Nephron progenitor cell (in vitro differentiated cells): ENCODE measurements around the gene RAN.
A peak's percentile ranks its signal among the peaks of the same experiment; 100 is the strongest.

Source experiments
- DNase-seq: peaks from one replicate; pipeline ENCODE4 v3.0.0; 2021
- H3K27ac Mint-ChIP-seq: 2 replicates; pipeline ENCODE4 v1.8.0; 2021; ENCODE audit warnings: mild to moderate bottlenecking, moderate library complexity, mixed read lengths
- H3K27me3 Mint-ChIP-seq: 2 replicates; pipeline ENCODE4 v1.8.0; 2021; ENCODE audit warnings: mild to moderate bottlenecking, low read depth, mixed read lengths; ENCODE audit not compliant: poor library complexity
- H3K36me3 Mint-ChIP-seq: 2 replicates; pipeline ENCODE4 v1.8.0; 2021; ENCODE audit warnings: low read depth, mixed read lengths
- H3K4me1 Mint-ChIP-seq: 2 replicates; pipeline ENCODE4 v1.8.0; 2021; ENCODE audit warnings: mixed read lengths
- H3K4me3 Mint-ChIP-seq: 2 replicates; pipeline ENCODE4 v1.8.0; 2021; ENCODE audit warnings: mild to moderate bottlenecking, moderate library complexity, mixed read lengths
- H3K9me3 Mint-ChIP-seq: 2 replicates; pipeline ENCODE4 v1.8.0; 2021; ENCODE audit warnings: mild to moderate bottlenecking, moderate library complexity, mixed read lengths
- CTCF ChIP-seq: fragments of 200-600 bp; sonication (generic); IDR thresholded peaks from 2 replicates; pipeline ENCODE4 v1.5.0; 2021; ENCODE audit warnings: antibody characterized with exemption

Gene RAN

DNA sequence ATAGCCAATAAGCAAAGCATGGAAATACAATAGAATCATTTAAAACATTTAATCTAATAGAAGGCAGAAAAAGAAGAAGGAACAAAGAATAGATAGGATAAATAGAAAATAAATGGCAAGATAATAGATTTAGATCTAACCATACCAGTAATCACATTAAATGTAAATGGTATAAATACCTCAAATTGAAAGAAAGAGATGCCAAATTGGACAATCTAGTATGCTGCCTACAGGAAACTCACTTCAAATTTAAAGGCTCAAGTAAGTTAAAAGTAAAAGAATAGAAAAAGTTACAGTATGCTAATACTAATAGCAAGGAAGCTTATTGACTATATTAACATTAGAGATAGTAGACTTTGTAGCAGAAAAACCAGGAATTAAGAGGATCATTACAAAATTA, 40.1 kb downstream of the RAN start:
- Mint-ChIP-seq H3K36me3 (no peaks in the 10 kb centered on the region), H3K4me1 (peaks cover 11% of the 10 kb centered on the region), H3K27me3 (peaks cover 27% of the 10 kb centered on the region), H3K9me3 (peaks cover 36% of the 10 kb centered on the region), H3K27ac (no peak overlapping the region), H3K4me3 (no peak overlapping the region)
- DNase-seq, result no peak
- no peak for TF ChIP-seq CTCF

DNA sequence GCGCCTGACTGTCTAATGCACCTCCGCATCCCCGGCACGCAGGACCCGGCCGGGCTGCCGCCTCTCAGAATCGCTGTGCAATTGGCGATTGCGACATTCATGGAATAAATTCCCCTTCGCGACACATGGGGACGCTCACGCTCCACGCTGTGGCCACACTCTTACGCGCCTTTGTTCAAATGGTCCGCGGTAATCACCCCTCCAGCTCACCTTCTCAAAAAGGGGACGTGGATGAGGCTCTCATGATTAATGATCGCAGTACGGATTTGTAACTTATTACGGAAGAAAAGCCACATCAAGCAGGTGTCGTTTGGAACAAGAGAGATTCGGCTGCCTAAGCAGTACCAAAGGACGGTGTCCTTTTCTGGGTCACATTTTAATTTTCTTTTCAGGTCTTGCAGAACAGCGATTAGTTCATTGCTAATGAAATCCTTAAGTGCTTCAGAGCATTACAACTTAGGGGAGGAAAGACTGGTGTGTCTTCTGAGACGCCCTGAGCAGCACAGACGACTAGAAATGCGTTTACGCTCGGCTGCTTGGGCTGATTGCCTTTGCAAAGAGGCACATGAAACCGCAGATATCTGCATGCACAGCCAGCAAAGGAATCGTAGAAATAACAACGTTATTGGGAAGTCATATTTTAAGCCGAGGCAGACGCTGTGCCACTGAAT, 44.5 kb downstream of the RAN start:
- H3K27me3 Mint-ChIP-seq, result peaks cover 50% of the 10 kb centered on the region
- H3K36me3 Mint-ChIP-seq, result no peaks in the 10 kb centered on the region
- peak; percentile 99 for TF ChIP-seq CTCF
- no peak overlapping the region for H3K27ac Mint-ChIP-seq
- peak overlapping the region; percentile 72 for H3K4me3 Mint-ChIP-seq
- peak; percentile 71 for DNase-seq
- peaks cover 41% of the 10 kb centered on the region for H3K4me1 Mint-ChIP-seq
- H3K9me3 Mint-ChIP-seq, result peaks cover 22% of the 10 kb centered on the region

DNA sequence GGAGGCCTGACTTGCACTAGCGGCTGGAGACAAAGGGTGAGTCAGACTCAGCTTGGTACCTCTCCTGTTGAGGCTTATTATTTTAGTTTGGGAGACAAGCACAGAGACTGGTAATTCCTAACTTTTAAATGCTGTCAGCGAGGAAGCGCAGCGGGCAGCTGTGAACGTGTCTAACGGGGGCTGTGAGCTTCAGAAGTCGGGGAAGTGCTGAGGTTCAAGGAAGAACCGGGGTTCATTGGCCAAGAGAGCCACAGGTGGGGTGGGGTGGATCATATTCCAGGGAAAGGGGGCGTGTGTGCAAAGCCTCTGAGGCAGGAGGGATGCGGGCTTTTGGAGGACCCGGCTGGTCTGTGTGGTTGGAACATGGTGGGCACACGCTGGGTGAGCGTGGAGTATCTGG, 45.7 kb downstream of the RAN start:
- Mint-ChIP-seq H3K27me3 (peaks cover 49% of the 10 kb centered on the region), H3K36me3 (no peaks in the 10 kb centered on the region), H3K4me3 (no peak overlapping the region), H3K9me3 (peaks cover 23% of the 10 kb centered on the region), H3K4me1 (peaks cover 49% of the 10 kb centered on the region), H3K27ac (no peak overlapping the region)
- DNase-seq, result no peak
- no peak for TF ChIP-seq CTCF

- Mint-ChIP-seq H3K27ac (no peak overlapping the region), H3K9me3 (peaks cover 20% of the 10 kb centered on the region), H3K27me3 (peaks cover 53% of the 10 kb centered on the region), H3K4me3 (no peak overlapping the region), H3K36me3 (no peaks in the 10 kb centered on the region), H3K4me1 (peaks cover 58% of the 10 kb centered on the region)
- TF ChIP-seq CTCF, result no peak
- no peak for DNase-seq
Measured at GRCh38 chr12:130919086-130919485, 47.2 kb downstream of the RAN start.

DNA sequence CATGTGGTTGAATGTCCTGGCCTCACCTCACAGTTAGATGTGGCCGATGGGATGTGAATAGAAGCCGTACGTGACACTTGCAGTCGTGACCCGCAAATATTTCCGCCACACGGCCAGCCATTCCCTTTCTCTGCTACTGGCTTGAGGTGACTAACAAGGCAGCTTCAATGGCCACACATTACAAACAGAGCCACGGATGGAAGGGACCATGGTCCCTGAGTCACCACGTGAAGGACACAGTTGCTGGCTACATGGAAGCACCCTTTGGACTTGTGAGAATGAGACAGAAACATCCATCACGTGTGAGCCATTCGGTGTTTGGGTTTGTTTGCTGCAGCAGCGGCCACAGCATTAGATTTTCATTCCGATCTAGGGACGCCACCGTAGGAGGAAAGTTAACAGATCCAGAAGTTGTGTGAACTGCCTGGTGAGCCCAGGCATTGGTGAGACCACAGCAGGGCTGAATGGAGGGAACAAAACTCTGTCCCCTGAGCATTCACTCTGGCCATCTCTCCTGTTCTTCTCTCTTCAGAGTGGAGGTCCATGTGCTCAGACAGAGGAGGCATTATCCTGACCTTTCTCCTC, 48.3 kb downstream of the RAN start:
- Mint-ChIP-seq H3K4me3 (no peak overlapping the region), H3K27ac (no peak overlapping the region), H3K36me3 (no peaks in the 10 kb centered on the region), H3K9me3 (peaks cover 17% of the 10 kb centered on the region), H3K4me1 (peaks cover 60% of the 10 kb centered on the region), H3K27me3 (peaks cover 45% of the 10 kb centered on the region)
- DNase-seq, result no peak
- TF ChIP-seq CTCF, result no peak
